Measurements from ENCODE around the gene NT5DC3. TPM values are rescaled to one million over a fixed set of nuclear protein-coding genes. Genes with fewer than 3 reads are reported as not detected.

Gene NT5DC3
- total RNA-seq, 2 donors from 2014 or later: 12.4 to 29.7 TPM

GRCh38 chr12:103773109-103773910 lies 67.7 kb downstream of the NT5DC3 start:
- H3K27me3 ChIP-seq (replicated peaks; ENCODE audit: insufficient read depth): no peaks in the 10 kb centered on the region
- no peaks in the 10 kb centered on the region for H3K36me3 ChIP-seq
- no peaks in the 10 kb centered on the region for H3K9me3 ChIP-seq
- 81% methylated on average over 4 of the region's 4 CpGs for WGBS
- H3K4me3 ChIP-seq: no peak overlapping the region
- no peak for TF ChIP-seq CTCF (IDR thresholded peaks at IDR 0.05)
- H3K4me1 ChIP-seq (replicated peaks): no peaks in the 10 kb centered on the region
- intact Hi-C loops (cut with DNase I): loop anchor here (5.0 kb wide), 1 partner anchor 99 kb away; no protein-coding TSS in a partner anchor
- no peak overlapping the region for H3K27ac ChIP-seq
- no peak for DNase-seq (ENCODE audit: low spot score)

- DNase-seq (ENCODE audit: low spot score): no peak
- no peak overlapping the region for H3K27ac ChIP-seq
- 90% methylated on average over 7 of the region's 7 CpGs for WGBS
Observed at GRCh38 chr12:103772367-103773108, 68.5 kb downstream of the NT5DC3 start.

GRCh38 chr12:103771466-103771865 lies 69.6 kb downstream of the NT5DC3 start:
- DNase-seq (ENCODE audit: low spot score): no peak
- Histone ChIP-seq H3K4me1 (replicated peaks) (no peaks in the 10 kb centered on the region), H3K9me3 (no peaks in the 10 kb centered on the region), H3K27ac (no peak overlapping the region), H3K36me3 (no peaks in the 10 kb centered on the region), H3K4me3 (no peak overlapping the region), H3K27me3 (replicated peaks; ENCODE audit: insufficient read depth) (no peaks in the 10 kb centered on the region)
- intact Hi-C loops (cut with DNase I): loop anchor here (5.0 kb wide), 1 partner anchor 101 kb away; no protein-coding TSS in a partner anchor
- TF ChIP-seq POLR2AphosphoS5 (IDR thresholded peaks at IDR 0.05): no peak
- TF ChIP-seq POLR2A (IDR thresholded peaks at IDR 0.05): no peak
- peak in 2 of 4 experiments; percentile 50 to 51 for TF ChIP-seq CTCF (IDR thresholded peaks at IDR 0.05)
- 28% methylated on average over 3 of the region's 3 CpGs for WGBS

More at GRCh38 chr12:103772367-103773108, 68.5 kb downstream of the NT5DC3 start:
- no peaks in the 10 kb centered on the region for H3K27me3 ChIP-seq (replicated peaks; ENCODE audit: insufficient read depth)
- intact Hi-C loops (cut with DNase I): loop anchor here (5.0 kb wide), 1 partner anchor 100 kb away; no protein-coding TSS in a partner anchor
- no peak overlapping the region for H3K4me3 ChIP-seq
- no peaks in the 10 kb centered on the region for H3K36me3 ChIP-seq
- no peaks in the 10 kb centered on the region for H3K9me3 ChIP-seq
- no peaks in the 10 kb centered on the region for H3K4me1 ChIP-seq (replicated peaks)
- TF ChIP-seq CTCF (IDR thresholded peaks at IDR 0.05): no peak

- WGBS: 91% methylated on average over 9 of the region's 9 CpGs
- peaks cover 0 to 3% of the 10 kb centered on the region in 2 donors for H3K36me3 ChIP-seq
- no peak overlapping the region for H3K4me3 ChIP-seq
Observed at GRCh38 chr12:103769240-103769945, 71.6 kb downstream of the NT5DC3 start.

GRCh38 chr12:103768467-103769123 lies 72.4 kb downstream of the NT5DC3 start:
- TF ChIP-seq POLR2A (IDR thresholded peaks at IDR 0.05) (no peak), POLR2AphosphoS5 (IDR thresholded peaks at IDR 0.05) (no peak), CTCF (IDR thresholded peaks at IDR 0.05) (no peak)
- Histone ChIP-seq H3K4me1 (replicated peaks) (no peaks in the 10 kb centered on the region), H3K27ac (no peak overlapping the region), H3K27me3 (replicated peaks; ENCODE audit: insufficient read depth) (no peaks in the 10 kb centered on the region), H3K36me3 (peaks cover 0 to 3% of the 10 kb centered on the region in 2 donors), H3K9me3 (no peaks in the 10 kb centered on the region), H3K4me3 (no peak overlapping the region)
- no peak for DNase-seq (ENCODE audit: low spot score)
- intact Hi-C loops (cut with DNase I): no loop called here
- 80% methylated on average over 7 of the region's 8 CpGs for WGBS

More at GRCh38 chr12:103769240-103769945, 71.6 kb downstream of the NT5DC3 start:
- intact Hi-C loops (cut with DNase I): no loop called here
- Histone ChIP-seq H3K27ac (no peak overlapping the region), H3K27me3 (replicated peaks; ENCODE audit: insufficient read depth) (no peaks in the 10 kb centered on the region), H3K4me1 (replicated peaks) (no peaks in the 10 kb centered on the region), H3K9me3 (no peaks in the 10 kb centered on the region)
- DNase-seq (ENCODE audit: low spot score): no peak
- TF ChIP-seq POLR2AphosphoS5 (IDR thresholded peaks at IDR 0.05): no peak
